Uterus (tissue), 4 donors: Measurements from ENCODE around the gene KLF15. TPM values are rescaled to one million over a fixed set of nuclear protein-coding genes. Genes with fewer than 3 reads are reported as not detected.
A peak's percentile ranks its signal among the peaks of the same experiment; 100 is the strongest.

Experiments used
- DNase-seq, 2 donors: peaks; one replicate each; pipeline ENCODE4 v3.0.0-alpha.2; 2019 to 2020
- H3K27ac ChIP-seq, 2 donors: fragments of 200-600 bp; sonication (generic); 1 replicate in 1 of 2; 2 replicates in 1 of 2; pipeline ENCODE4 v1.5.1; 2016 to 2018
- H3K27me3 ChIP-seq, 2 donors: fragments of 200-600 bp; sonication (generic); one replicate each; pipeline ENCODE4 v1.5.1; 2018 to 2019; ENCODE audit warnings: control low read depth in 1 of 2
- H3K36me3 ChIP-seq, 2 donors: fragments of 200-600 bp; sonication (generic); one replicate each; pipeline ENCODE4 v1.5.1; 2019; ENCODE audit warnings: control low read depth in 1 of 2
- H3K4me1 ChIP-seq, 2 donors: fragments of 200-600 bp; sonication (generic); one replicate each; pipeline ENCODE4 v1.5.1; 2018 to 2019; ENCODE audit warnings: control low read depth in 1 of 2
- H3K4me3 ChIP-seq, 2 donors: fragments of 200-600 bp; sonication (generic); 1 replicate in 1 of 2; 2 replicates in 1 of 2; pipeline ENCODE4 v1.5.1; 2018 to 2019; ENCODE audit warnings: mild to moderate bottlenecking in 1 of 2
- H3K9me3 ChIP-seq, 2 donors: fragments of 200-600 bp; sonication (generic); one replicate each; pipeline ENCODE4 v1.5.1; 2019; ENCODE audit warnings: control low read depth in 1 of 2
- POLR2A ChIP-seq, 2 donors: fragments of 450-650 bp; IDR thresholded peaks; one replicate each; pipeline ENCODE4 v1.6.1; 2016; ENCODE audit warnings: antibody characterized with exemption in 2 of 2, mild to moderate bottlenecking in 1 of 2, moderate library complexity in 1 of 2
- intact Hi-C: fragments of 100-400 bp; cut with DNase I; formaldehyde crosslinking; loops from one replicate; pipeline ENCODE4 v1.15.1; 2023; ENCODE audit warnings: low total_unique reads
- total RNA-seq, 4 donors: library from RNA; depleted of rRNA in 3 of 4; stranded (reverse); fragments of >200 nt in 3 of 4; gene quantifications; one replicate each; pipeline versions ENCODE4 v1.1.0 to v1.2.4, GENCODE V29; 2014 to 2023
- TF ChIP-seq, protein P1 (sequence below), 4 experiments: fragments of 200-600 bp in 2 of 4; fragments of 450-650 bp in 2 of 4; sonication (generic) in 2 of 4; IDR thresholded peaks; one replicate each; pipeline ENCODE4 v1.5.1; 2016 to 2019; ENCODE audit warnings: antibody characterized with exemption in 4 of 4, mild to moderate bottlenecking in 2 of 4, moderate library complexity in 1 of 4
- donor health status: DM: yes; HTN: yes; CAD: no.

Gene KLF15
- total RNA-seq, 4 donors from 2014 or later: 1.9 to 23.4 (median 18.2) TPM

DNA sequence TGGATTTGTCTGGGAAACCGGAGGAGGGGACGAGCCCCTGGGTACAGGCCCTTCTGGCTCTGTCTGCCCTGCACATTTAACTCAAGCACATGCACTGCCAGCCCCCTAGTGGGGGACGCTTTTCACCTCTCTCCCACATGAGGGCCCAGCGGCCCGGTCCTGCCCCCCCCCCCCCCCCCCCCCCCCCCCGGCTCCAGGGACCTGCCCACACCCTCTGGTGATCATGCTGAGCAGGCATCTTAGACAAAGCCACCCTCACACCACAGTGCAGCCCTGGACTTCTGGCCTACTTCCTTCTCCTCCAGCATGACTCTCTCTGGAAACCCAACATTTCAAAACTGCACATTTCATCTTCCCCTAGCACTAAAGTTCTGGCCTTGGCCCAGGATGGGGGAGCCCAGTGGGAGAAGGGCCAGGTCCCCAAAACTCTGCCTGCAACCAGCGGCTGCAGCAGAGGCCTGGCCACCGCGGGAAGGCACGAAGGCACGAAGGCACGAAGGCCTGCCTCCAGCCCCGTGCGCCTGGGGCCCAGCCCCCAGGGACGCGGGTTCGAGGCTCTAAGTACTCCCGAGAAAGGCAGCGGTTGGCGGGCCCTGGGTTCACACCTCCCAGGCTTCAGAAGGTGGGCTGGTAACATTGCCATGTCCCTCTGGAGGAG lies 14.1 kb downstream of the KLF15 start:
- Histone ChIP-seq H3K36me3 (no peaks in the 10 kb centered on the region), H3K27me3 (no peaks in the 10 kb centered on the region), H3K9me3 (no peaks in the 10 kb centered on the region), H3K27ac (no peak overlapping the region), H3K4me1 (peaks cover 0 to 4% of the 10 kb centered on the region in 2 donors), H3K4me3 (no peak overlapping the region)
- peak; percentile 16 to 21 for DNase-seq
- intact Hi-C loops: no loop called here
- TF ChIP-seq, protein P1, sequence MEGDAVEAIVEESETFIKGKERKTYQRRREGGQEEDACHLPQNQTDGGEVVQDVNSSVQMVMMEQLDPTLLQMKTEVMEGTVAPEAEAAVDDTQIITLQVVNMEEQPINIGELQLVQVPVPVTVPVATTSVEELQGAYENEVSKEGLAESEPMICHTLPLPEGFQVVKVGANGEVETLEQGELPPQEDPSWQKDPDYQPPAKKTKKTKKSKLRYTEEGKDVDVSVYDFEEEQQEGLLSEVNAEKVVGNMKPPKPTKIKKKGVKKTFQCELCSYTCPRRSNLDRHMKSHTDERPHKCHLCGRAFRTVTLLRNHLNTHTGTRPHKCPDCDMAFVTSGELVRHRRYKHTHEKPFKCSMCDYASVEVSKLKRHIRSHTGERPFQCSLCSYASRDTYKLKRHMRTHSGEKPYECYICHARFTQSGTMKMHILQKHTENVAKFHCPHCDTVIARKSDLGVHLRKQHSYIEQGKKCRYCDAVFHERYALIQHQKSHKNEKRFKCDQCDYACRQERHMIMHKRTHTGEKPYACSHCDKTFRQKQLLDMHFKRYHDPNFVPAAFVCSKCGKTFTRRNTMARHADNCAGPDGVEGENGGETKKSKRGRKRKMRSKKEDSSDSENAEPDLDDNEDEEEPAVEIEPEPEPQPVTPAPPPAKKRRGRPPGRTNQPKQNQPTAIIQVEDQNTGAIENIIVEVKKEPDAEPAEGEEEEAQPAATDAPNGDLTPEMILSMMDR (IDR thresholded peaks at IDR 0.05): peak in 1 of 4 experiments; percentile 13
- no peak for TF ChIP-seq POLR2A (IDR thresholded peaks at IDR 0.05)

DNA sequence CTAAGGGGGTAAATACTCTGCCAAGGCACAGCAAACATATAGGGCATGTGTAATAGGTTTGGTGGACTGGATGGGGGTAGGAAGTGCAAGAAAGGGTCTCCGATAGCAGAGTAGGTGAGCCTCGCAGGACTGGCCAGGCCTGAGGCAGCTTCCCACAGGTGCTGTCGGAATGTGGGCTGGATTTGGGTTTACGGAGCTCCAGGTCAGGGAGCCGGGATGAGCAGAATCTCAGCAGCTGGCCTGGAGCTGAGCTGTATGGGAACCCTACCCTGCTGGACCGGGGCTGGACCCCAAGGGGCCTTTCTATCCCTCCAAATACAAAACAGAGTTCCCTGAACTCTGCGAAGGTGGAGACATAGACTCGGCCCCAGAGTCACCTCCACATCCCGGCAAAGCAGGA lies 15.0 kb downstream of the KLF15 start:
- H3K27ac ChIP-seq: no peak overlapping the region

DNA sequence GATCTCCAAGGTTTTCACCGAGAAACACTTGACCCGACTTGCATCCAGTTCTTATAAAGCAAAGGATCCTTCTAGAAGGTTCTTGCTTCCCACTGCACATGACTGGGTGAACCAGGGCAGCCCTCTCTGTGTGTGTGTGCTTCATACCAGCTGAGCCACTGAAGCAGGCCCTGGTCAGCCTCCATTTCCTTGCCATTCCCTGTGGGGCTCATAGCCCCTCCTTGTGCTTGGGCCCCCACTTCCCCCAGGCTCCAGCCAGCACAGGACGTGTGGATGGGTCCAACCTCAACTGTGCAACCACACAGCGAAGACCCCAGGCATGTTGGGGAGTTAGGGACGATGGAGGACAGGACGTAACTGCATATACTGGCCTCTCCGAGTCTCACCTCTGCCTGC lies 15.5 kb downstream of the KLF15 start:
- Histone ChIP-seq H3K36me3 (no peaks in the 10 kb centered on the region), H3K9me3 (no peaks in the 10 kb centered on the region), H3K27me3 (no peaks in the 10 kb centered on the region), H3K27ac (no peak overlapping the region), H3K4me1 (peaks cover 0 to 4% of the 10 kb centered on the region in 2 donors), H3K4me3 (no peak overlapping the region)
- DNase-seq: peak in 1 of 2 donors; percentile 10
- TF ChIP-seq, protein P1 (IDR thresholded peaks at IDR 0.05): no peak
- TF ChIP-seq POLR2A (IDR thresholded peaks at IDR 0.05): no peak
- intact Hi-C loops: no loop called here

More for the DNA sequence above, 15.0 kb downstream of the KLF15 start:
- TF ChIP-seq POLR2A (IDR thresholded peaks at IDR 0.05): no peak
- H3K27me3 ChIP-seq: no peaks in the 10 kb centered on the region
- H3K36me3 ChIP-seq: no peaks in the 10 kb centered on the region
- intact Hi-C loops: no loop called here
- peak in 1 of 2 donors; percentile 7 for DNase-seq
- H3K4me3 ChIP-seq: no peak overlapping the region
- H3K4me1 ChIP-seq: peaks cover 0 to 4% of the 10 kb centered on the region in 2 donors
- H3K9me3 ChIP-seq: no peaks in the 10 kb centered on the region

DNA sequence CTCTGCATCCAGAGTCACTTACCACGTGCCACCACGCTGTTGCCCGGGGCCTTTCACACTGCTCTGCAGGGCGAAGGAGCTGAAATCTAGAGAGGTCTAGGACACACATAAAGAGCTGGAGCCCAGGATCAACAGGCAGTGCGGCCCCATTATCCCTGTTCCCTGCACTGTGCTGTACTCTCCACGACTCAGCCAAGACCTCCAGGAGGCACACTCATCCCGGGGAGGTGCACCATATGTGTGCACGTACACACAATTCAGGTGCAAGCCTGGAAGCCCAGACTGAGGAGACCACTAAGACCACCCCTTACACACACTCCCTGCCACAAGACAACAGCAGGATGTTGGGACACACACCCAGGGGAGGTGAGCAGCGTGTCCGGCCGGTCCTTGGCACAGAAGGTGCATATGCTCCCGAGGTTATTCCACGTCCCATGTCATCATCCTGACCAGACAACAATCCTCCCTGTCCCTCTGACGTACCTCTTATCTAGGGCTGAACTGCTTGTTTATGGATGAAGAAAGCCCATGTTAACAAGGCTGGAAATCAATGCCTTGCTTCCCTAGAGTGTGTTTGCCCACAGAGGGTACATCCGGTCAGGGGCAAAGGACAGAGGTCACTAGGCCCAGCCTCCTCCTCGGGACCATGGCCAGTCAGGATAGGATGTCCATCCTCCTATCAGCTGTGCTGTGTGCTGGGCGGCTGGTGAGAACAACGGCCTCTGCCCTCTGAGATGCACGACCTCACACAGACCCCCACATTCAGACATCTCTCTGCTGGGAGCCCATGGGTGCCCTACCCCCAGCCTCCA lies 16.1 kb downstream of the KLF15 start:
- no peak overlapping the region for H3K27ac ChIP-seq
- intact Hi-C loops: no loop called here
- H3K9me3 ChIP-seq: no peaks in the 10 kb centered on the region
- no peaks in the 10 kb centered on the region for H3K36me3 ChIP-seq
- no peak for TF ChIP-seq POLR2A (IDR thresholded peaks at IDR 0.05)
- TF ChIP-seq, protein P1 (IDR thresholded peaks at IDR 0.05): no peak
- no peak overlapping the region for H3K4me3 ChIP-seq
- peak; percentile 5 to 9 for DNase-seq
- no peaks in the 10 kb centered on the region for H3K27me3 ChIP-seq
- H3K4me1 ChIP-seq: peaks cover 0 to 4% of the 10 kb centered on the region in 2 donors

DNA sequence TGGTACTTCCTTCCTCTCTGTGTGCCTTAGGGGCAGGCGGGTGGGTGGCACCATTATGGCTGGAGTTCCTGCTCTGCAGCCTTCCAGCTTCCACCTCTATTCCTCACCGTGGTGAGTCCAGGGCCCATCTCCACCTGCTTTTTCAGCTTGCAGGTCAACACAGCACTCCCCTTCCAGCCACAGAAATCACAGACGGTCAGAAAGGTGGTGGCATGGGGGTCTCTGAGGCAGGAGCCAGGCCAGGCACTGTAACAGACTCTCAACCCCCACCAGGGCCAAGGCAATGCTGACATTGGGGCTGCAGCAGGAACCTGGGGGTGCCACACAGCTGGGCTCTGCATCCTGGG lies 16.6 kb downstream of the KLF15 start:
- Histone ChIP-seq H3K27me3 (no peaks in the 10 kb centered on the region), H3K4me3 (no peak overlapping the region), H3K4me1 (peaks cover 0 to 4% of the 10 kb centered on the region in 2 donors), H3K9me3 (no peaks in the 10 kb centered on the region), H3K36me3 (no peaks in the 10 kb centered on the region), H3K27ac (no peak overlapping the region)
- TF ChIP-seq, protein P1 (IDR thresholded peaks at IDR 0.05): no peak
- TF ChIP-seq POLR2A (IDR thresholded peaks at IDR 0.05): no peak
- intact Hi-C loops: no loop called here
- peak in 1 of 2 donors; percentile 8 for DNase-seq
